Epithelial cell of esophagus (primary cell): ENCODE results near the gene ARHGEF1.
A peak's percentile ranks its signal among the peaks of the same experiment; 100 is the strongest.

Experiments used
- DNase-seq: peaks from one replicate; pipeline ENCODE4 v3.0.0; 2010; ENCODE audit warnings: low read depth
- H3K4me3 ChIP-seq: 2 replicates; pipeline ENCODE4 v1.5.1; 2011; ENCODE audit warnings: mild to moderate bottlenecking, low read length, control low read depth
- CTCF ChIP-seq: IDR thresholded peaks from 2 replicates; pipeline ENCODE4 v1.5.1; 2011; ENCODE audit warnings: low read depth, mild to moderate bottlenecking, low read length, control low read depth, inconsistent platforms; ENCODE audit not compliant: insufficient read depth; ENCODE audit errors: missing control alignments

ARHGEF1 gene

DNA sequence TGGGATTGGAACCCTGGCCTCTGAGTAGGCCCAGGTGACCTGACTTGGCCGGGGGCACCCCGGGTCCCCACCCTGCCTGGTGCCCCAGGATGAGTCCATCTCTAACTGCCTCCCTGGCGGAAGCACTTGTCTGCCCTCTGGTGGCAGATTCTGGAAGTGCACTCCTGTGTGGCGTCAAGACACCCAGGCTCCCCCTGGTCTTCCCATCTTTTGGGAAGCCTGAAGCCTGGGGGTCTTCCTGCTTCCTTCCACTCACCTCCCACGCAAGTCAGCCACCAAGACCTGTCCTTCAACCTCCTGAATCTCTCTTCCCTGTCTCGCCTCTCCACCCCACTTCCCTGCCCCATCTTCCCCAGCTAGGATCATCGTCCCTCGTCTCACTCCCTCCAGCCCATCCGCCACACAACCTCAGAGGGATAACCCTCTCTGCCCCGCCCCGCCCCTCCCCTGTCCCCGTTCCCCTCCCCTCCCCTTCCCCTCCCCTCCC, 68.7 kb downstream of the ARHGEF1 start:
- TF ChIP-seq CTCF, result peak; percentile 98
- H3K4me3 ChIP-seq, result no peak overlapping the region
- DNase-seq, result peak; percentile 73

DNA sequence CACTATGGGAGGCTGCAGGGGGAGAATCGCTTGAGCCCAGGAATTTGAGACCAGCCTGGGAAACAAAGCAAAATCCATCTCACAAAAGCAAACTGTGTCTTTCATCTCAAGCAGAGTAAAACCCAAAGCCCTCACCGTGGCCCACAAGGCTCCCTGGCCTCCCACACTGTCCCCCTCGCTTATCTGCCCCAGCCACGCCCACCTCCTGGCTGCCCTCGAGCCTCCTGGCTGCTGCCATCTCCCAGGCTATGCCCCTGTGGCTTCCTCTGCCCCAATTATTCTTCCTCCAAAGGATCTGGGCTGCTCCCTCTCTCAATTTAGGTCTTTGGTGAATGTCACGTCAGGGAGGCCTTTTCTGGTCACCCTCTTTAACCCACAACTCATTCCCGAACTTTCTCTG, 72.5 kb downstream of the ARHGEF1 start:
- no peak overlapping the region for H3K4me3 ChIP-seq
- no peak for TF ChIP-seq CTCF
- no peak for DNase-seq

DNA sequence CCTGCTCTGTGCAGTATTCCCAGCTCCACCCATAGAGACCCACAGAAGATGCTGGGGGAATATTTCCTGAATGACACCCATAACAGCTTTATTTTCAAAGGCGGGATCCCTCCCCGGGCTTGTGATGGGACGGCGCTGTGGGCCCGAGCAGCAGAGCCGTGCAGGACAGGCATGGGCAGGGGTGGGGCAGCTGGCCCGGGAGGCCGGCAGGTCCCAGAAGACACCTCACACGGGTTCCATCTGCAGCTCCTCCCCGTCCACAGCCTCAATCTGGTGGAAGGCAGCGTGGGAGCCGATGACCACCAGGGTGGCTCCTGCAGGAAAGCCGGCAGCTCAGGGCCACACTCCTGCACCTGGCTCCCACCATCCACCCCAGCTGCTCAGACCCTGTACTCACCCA, 73.6 kb downstream of the ARHGEF1 start:
- no peak for TF ChIP-seq CTCF
- no peak overlapping the region for H3K4me3 ChIP-seq
- DNase-seq, result no peak
